ENCODE data around the gene MEG3. TPM values are rescaled to one million over a fixed set of nuclear protein-coding genes. Genes with fewer than 3 reads are reported as not detected.

The MEG3 gene
- total RNA-seq, 4 donors from 2014 or later: 8.2 to 18.2 (median 10.0) TPM

GRCh38 chr14:100826391-100827100 is 628 bp downstream of the MEG3 start:
- DNase-seq (ENCODE audit: low spot score in 2 of 2): no peak
- intact Hi-C loops (cut with DNase I; ENCODE audit: low total_unique reads): no loop called here
- TF ChIP-seq POLR2A (IDR thresholded peaks at IDR 0.05): no peak
- TF ChIP-seq CTCF (IDR thresholded peaks at IDR 0.05): no peak
- 52 to 63% methylated on average over 27 of the region's 27 CpGs for WGBS, 2 donors
- no peak overlapping the region for H3K4me3 ChIP-seq (ENCODE audit: low read depth, poor library complexity, severe bottlenecking)

DNA sequence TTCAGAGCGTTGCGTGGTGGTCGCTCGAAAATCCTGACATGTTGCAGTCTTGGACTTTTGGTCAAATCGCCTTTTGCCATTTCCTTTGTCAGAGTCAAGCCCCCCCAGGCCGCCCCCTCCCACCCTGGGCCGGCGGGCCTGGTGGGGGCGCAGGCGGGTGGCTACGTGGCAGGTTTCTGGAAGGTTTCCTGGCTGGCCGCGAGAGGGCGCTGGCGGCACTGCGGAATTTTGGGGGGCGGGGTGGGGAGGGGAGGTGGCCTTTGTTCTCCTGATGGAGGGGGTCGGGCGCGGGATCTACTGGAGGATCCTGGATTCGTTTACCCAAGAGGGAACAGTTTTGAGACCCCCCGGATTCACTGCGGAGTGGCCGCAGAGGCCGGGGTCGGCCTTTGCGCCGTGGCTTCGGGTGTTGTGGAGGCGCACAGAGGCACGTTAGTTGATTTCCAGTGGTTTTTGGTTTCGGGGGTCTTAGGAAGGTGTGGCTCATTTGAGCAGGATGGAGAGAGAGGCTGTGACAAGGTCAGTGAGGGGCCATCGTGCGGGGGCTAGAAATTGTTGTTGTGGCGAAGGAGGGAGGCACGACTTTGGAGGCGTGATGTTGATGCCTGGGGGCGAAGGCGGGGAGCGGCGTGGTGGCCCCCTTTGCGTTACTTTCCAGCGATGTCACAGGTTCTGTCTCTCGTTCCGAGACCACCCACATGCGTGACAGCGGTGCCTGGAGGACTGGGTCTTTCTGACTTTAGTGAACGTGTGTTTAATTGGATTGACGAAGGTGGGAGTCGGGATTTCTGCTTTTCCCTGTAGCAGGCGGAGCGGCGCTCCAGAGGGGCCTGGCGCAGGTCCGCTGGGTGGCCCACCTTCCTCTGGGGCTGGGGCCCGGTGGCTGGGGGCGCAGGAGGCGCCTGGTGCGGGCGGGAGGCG is 1.4 kb downstream of the MEG3 start:
- no peak for DNase-seq (ENCODE audit: low spot score in 2 of 2)
- intact Hi-C loops (cut with DNase I; ENCODE audit: low total_unique reads): no loop called here
- H3K4me3 ChIP-seq (ENCODE audit: low read depth, poor library complexity, severe bottlenecking): no peak overlapping the region
- TF ChIP-seq CTCF (IDR thresholded peaks at IDR 0.05) (no peak), POLR2A (IDR thresholded peaks at IDR 0.05) (no peak)
- WGBS, 2 donors: 65 to 69% methylated on average over 53 to 54 of the region's 61 CpGs

- DNase-seq (ENCODE audit: low spot score in 2 of 2): no peak
- intact Hi-C loops (cut with DNase I; ENCODE audit: low total_unique reads): no loop called here
- no peak overlapping the region for H3K4me3 ChIP-seq (ENCODE audit: low read depth, poor library complexity, severe bottlenecking)
- WGBS, 2 donors: 55 to 76% methylated on average over 9 to 25 of the region's 26 CpGs
- no peak for TF ChIP-seq POLR2A (IDR thresholded peaks at IDR 0.05)
- no peak for TF ChIP-seq CTCF (IDR thresholded peaks at IDR 0.05)
Observed at GRCh38 chr14:100828031-100828769, 2.3 kb downstream of the MEG3 start.

GRCh38 chr14:100830681-100831080 is 4.8 kb downstream of the MEG3 start:
- no peak overlapping the region for H3K4me3 ChIP-seq (ENCODE audit: low read depth, poor library complexity, severe bottlenecking)
- intact Hi-C loops (cut with DNase I; ENCODE audit: low total_unique reads): no loop called here
- TF ChIP-seq POLR2A (IDR thresholded peaks at IDR 0.05) (no peak), CTCF (IDR thresholded peaks at IDR 0.05) (no peak)
- WGBS, 2 donors: 78 to 80% methylated on average over 8 of the region's 8 CpGs
- no peak for DNase-seq (ENCODE audit: low spot score in 2 of 2)

GRCh38 chr14:100832311-100832960 is 6.5 kb downstream of the MEG3 start:
- TF ChIP-seq POLR2A (IDR thresholded peaks at IDR 0.05) (no peak), CTCF (IDR thresholded peaks at IDR 0.05) (no peak)
- 90 to 92% methylated on average over 21 of the region's 21 CpGs for WGBS, 2 donors
- intact Hi-C loops (cut with DNase I; ENCODE audit: low total_unique reads): no loop called here
- H3K4me3 ChIP-seq (ENCODE audit: low read depth, poor library complexity, severe bottlenecking): no peak overlapping the region
- DNase-seq (ENCODE audit: low spot score in 2 of 2): no peak

All from lower leg skin (tissue), 4 donors.